Stomach (tissue), 4 donors: ENCODE results near the gene KIF3C.

ENCODE experiments used
- CTCF ChIP-seq, 7 experiments: fragments of 450-650 bp in 4 of 7; fragments of 200-600 bp in 3 of 7; sonication (generic) in 3 of 7; IDR thresholded peaks; one replicate each; pipeline ENCODE4 v1.5.1; 2016 to 2019; ENCODE audit warnings: antibody characterized with exemption in 7 of 7, control low read depth in 2 of 7, mild to moderate bottlenecking in 1 of 7
- POLR2A ChIP-seq, 4 donors: fragments of 450-650 bp; IDR thresholded peaks; one replicate each; pipeline ENCODE4 v1.6.1; 2016; ENCODE audit warnings: antibody characterized with exemption in 4 of 4, control low read depth in 2 of 4, mild to moderate bottlenecking in 1 of 4, moderate library complexity in 1 of 4
- POLR2AphosphoS5 ChIP-seq, 3 donors: sonication (generic); formaldehyde crosslinking; IDR thresholded peaks; one replicate each; pipeline ENCODE4 v1.6.1; 2016; ENCODE audit warnings: antibody characterized with exemption in 3 of 3

GRCh38 chr2:25955036-25955435 lies 27.3 kb downstream of the KIF3C start:
- no peak for TF ChIP-seq CTCF (IDR thresholded peaks at IDR 0.05)
- no peak for TF ChIP-seq POLR2A (IDR thresholded peaks at IDR 0.05)
- TF ChIP-seq POLR2AphosphoS5 (IDR thresholded peaks at IDR 0.05): no peak
